A549 (cell line): ENCODE measurements around the gene FSTL4. TPM values are rescaled to one million over a fixed set of nuclear protein-coding genes. Genes with fewer than 3 reads are reported as not detected.

Experiments
- ATAC-seq, 2 experiments: fragments of 200-7000 bp in 1 of 2; fragments of >200 bp in 1 of 2; cut with Nextera tagmentation in 1 of 2; cut with Tn5 transposase in 1 of 2; 3 replicates each; pipeline versions ENCODE4 v1.8.0 to v1.9.1; 2018 to 2020; ENCODE audit warnings: mild to moderate bottlenecking in 1 of 2, moderate library complexity in 1 of 2
- CTCF ChIA-PET: fragments of 300-600 bp; sonication (Branson Sonifier 250); formaldehyde crosslinking; extraction: SDS; loops from one replicate; lab custom pipeline; 2021; ENCODE audit warnings: antibody characterized with exemption, inconsistent platforms; lab: Yijun Ruan, JAX
- POLR2A ChIA-PET: fragments of 350-600 bp; formaldehyde crosslinking; extraction: SDS; loops from one replicate; lab custom pipeline; 2021; ENCODE audit warnings: antibody characterized with exemption, inconsistent platforms; lab: Yijun Ruan, JAX
- DNase-seq, 2 experiments: peaks; one replicate each; pipeline versions ENCODE4 v3.0.0 to v3.0.0-alpha.2; 2011 to 2016; ENCODE audit warnings: low read depth in 1 of 2, low spot score in 1 of 2
- FAIRE-seq: peaks from 2 replicates; lab custom pipeline; 2011; peaks lifted over from hg19 to GRCh38; lab: Jason Lieb, UNC
- H3K27ac ChIP-seq, 2 experiments: fragments of >200 bp; sonication (Bioruptor Twin); formaldehyde crosslinking; 3 replicates each; pipeline ENCODE4 v1.5.1; 2016 to 2017
- H3K4me1 ChIP-seq: fragments of >200 bp; sonication (Bioruptor Twin); formaldehyde crosslinking; 3 replicates; pipeline ENCODE4 v1.6.1; 2016
- H3K4me2 ChIP-seq: fragments of >200 bp; sonication (Bioruptor Twin); formaldehyde crosslinking; 3 replicates; pipeline ENCODE4 v1.6.1; 2016
- H3K4me3 ChIP-seq: fragments of >200 bp; sonication (Bioruptor Twin); formaldehyde crosslinking; 3 replicates; pipeline ENCODE4 v1.5.1; 2016
- H3K9me3 ChIP-seq: fragments of >200 bp; sonication (Bioruptor Twin); formaldehyde crosslinking; 3 replicates; pipeline ENCODE4 v1.6.1; 2016
- ATOH8 ChIP-seq: fragments of 250-450 bp; sonication (Bioruptor Pico); IDR thresholded peaks from 2 replicates; pipeline ENCODE4 v1.5.0; 2020; ENCODE audit warnings: low read depth, mild to moderate bottlenecking, moderate library complexity
- BCL3 ChIP-seq: fragments of >200 bp; sonication (Bioruptor Twin); formaldehyde crosslinking; IDR thresholded peaks from 3 replicates; pipeline ENCODE4 v1.6.1; 2016
- BHLHE40 ChIP-seq: IDR thresholded peaks from 2 replicates; pipeline ENCODE4 v1.6.1; 2012; ENCODE audit warnings: low read depth, low read length, inconsistent platforms
- CBX2 ChIP-seq: fragments of 200-600 bp; sonication (generic); IDR thresholded peaks from 2 replicates; pipeline ENCODE4 v1.6.1; 2016; ENCODE audit warnings: low read depth, mild to moderate bottlenecking, borderline replicate concordance
- CBX8 ChIP-seq: fragments of 200-600 bp; sonication (generic); IDR thresholded peaks from 2 replicates; pipeline ENCODE4 v1.6.1; 2016
- CEBPB ChIP-seq, 2 experiments: fragments of >200 bp in 1 of 2; sonication (Bioruptor Twin) in 1 of 2; formaldehyde crosslinking in 1 of 2; IDR thresholded peaks; 2 replicates each; pipeline ENCODE4 v1.6.1; 2012 to 2016
- CTCF ChIP-seq: fragments of >200 bp; sonication (Bioruptor Twin); formaldehyde crosslinking; IDR thresholded peaks from 3 replicates; pipeline ENCODE4 v1.5.1; 2016
- ESRRA ChIP-seq: fragments of 150-350 bp; IDR thresholded peaks from 2 replicates; pipeline ENCODE4 v1.6.1; 2014; ENCODE audit warnings: mild to moderate bottlenecking, low read length, borderline replicate concordance
- FOSB ChIP-seq: fragments of 250-450 bp; sonication (Bioruptor Pico); IDR thresholded peaks from 2 replicates; pipeline ENCODE4 v1.5.0; 2020; ENCODE audit warnings: mild to moderate bottlenecking, moderate library complexity
- FOSL2 ChIP-seq, 2 experiments: fragments of 450-650 bp in 1 of 2; fragments of >200 bp in 1 of 2; sonication (Bioruptor Twin) in 1 of 2; formaldehyde crosslinking; IDR thresholded peaks; 2 replicates each; pipeline versions ENCODE4 v1.5.0 to v1.6.1; 2016 to 2020; ENCODE audit warnings: mild to moderate bottlenecking in 1 of 2, moderate library complexity in 1 of 2
- HDAC2 ChIP-seq: fragments of 200-600 bp; sonication (generic); IDR thresholded peaks from 2 replicates; pipeline ENCODE4 v1.6.1; 2016
- HES2 ChIP-seq: fragments of >200 bp; sonication (Bioruptor Twin); formaldehyde crosslinking; IDR thresholded peaks from 2 replicates; pipeline ENCODE4 v1.6.1; 2016
- HOXA7 ChIP-seq: fragments of 250-450 bp; sonication (Bioruptor Pico); IDR thresholded peaks from 2 replicates; pipeline ENCODE4 v1.5.0; 2020; ENCODE audit warnings: mild to moderate bottlenecking, moderate library complexity
- KDM1A ChIP-seq: fragments of 200-600 bp; sonication (generic); IDR thresholded peaks from 2 replicates; pipeline ENCODE4 v1.6.1; 2016; ENCODE audit warnings: low read depth, mild to moderate bottlenecking
- KDM5A ChIP-seq: fragments of 200-600 bp; sonication (generic); IDR thresholded peaks from 2 replicates; pipeline ENCODE4 v1.6.1; 2016; ENCODE audit warnings: antibody characterized with exemption, mild to moderate bottlenecking
- MAFK ChIP-seq: fragments of 450-650 bp; IDR thresholded peaks from 2 replicates; pipeline ENCODE4 v1.6.1; 2014; ENCODE audit not compliant: partially characterized antibody
- NR3C1 ChIP-seq: fragments of >200 bp; sonication (Bioruptor Twin); formaldehyde crosslinking; IDR thresholded peaks from 3 replicates; pipeline ENCODE4 v1.6.1; 2017
- PBX3 ChIP-seq: IDR thresholded peaks from 2 replicates; pipeline ENCODE4 v1.6.1; 2012
- POLR2AphosphoS2 ChIP-seq: conservative IDR thresholded peaks from 2 replicates; pipeline ENCODE4 v1.6.1; 2012; ENCODE audit warnings: low read length, improper control_type of control experiment, inconsistent platforms
- REST ChIP-seq: fragments of 200-600 bp; sonication (generic); IDR thresholded peaks from 2 replicates; pipeline ENCODE4 v1.6.1; 2016; ENCODE audit warnings: antibody characterized with exemption, mild to moderate bottlenecking, moderate library complexity
- RFX5 ChIP-seq: fragments of 450-650 bp; IDR thresholded peaks from 2 replicates; pipeline ENCODE4 v1.7.1; 2014; ENCODE audit warnings: antibody characterized with exemption, mild to moderate bottlenecking, moderate library complexity
- RNF2 ChIP-seq: fragments of 200-600 bp; sonication (generic); IDR thresholded peaks from 2 replicates; pipeline ENCODE4 v1.6.1; 2016; ENCODE audit warnings: low read depth, mild to moderate bottlenecking, antibody characterized with exemption, moderate library complexity, borderline replicate concordance
- TFCP2L1 ChIP-seq: fragments of 250-450 bp; sonication (Bioruptor Pico); IDR thresholded peaks from 2 replicates; pipeline ENCODE4 v1.5.0; 2021; ENCODE audit warnings: mild to moderate bottlenecking
- TP53 ChIP-seq: fragments of 250-450 bp; sonication (Bioruptor Pico); IDR thresholded peaks from 2 replicates; pipeline ENCODE4 v1.5.0; 2021; ENCODE audit warnings: mild to moderate bottlenecking, moderate library complexity
- ZC3H11A ChIP-seq: fragments of 450-650 bp; IDR thresholded peaks from 2 replicates; pipeline ENCODE4 v1.6.1; 2014; ENCODE audit warnings: antibody characterized with exemption, mild to moderate bottlenecking
- ZFP36 ChIP-seq: fragments of 450-650 bp; IDR thresholded peaks from 2 replicates; pipeline ENCODE4 v1.6.1; 2014; ENCODE audit warnings: borderline replicate concordance; ENCODE audit not compliant: partially characterized antibody
- WGBS: methylation state at CpG from one replicate; pipeline ENCODE4 v1.1.6; 2017; ENCODE audit errors: missing lambda C conversion rate; 5-methylcytosine and 5-hydroxymethylcytosine counted together
- polyA plus RNA-seq, 4 experiments: library from polyadenylated mRNA; depleted of rRNA in 3 of 4; stranded (reverse); fragments of >200 nt; fragmentation: RNase III in 1 of 4; extraction: RNeasy Plus Mini Kit Qiagen cat#74134 plus additional on column Dnase treatment in 1 of 4; gene quantifications; 2 replicates in 3 of 4; 3 replicates in 1 of 4; pipeline ENCODE4 v1.2.3, GENCODE V29; 2011 to 2017

The FSTL4 gene
- polyA plus RNA-seq, 2 of the 4 experiments (the other 2 are of a cell fraction): 1.6 to 1.8 TPM

GRCh38 chr5:133272345-133272744 is 340.0 kb downstream of the FSTL4 start:
- peaks cover 5% of the 10 kb centered on the region; the same call in 1 of the 3 replicates for H3K4me1 ChIP-seq
- no peak overlapping the region for H3K27ac ChIP-seq
- FAIRE-seq (no peak), DNase-seq (no peak)
- POLR2A ChIA-PET: no interaction called here
- no peak overlapping the region for H3K4me2 ChIP-seq
- H3K4me3 ChIP-seq: no peak overlapping the region
- WGBS: 87% methylated on average over 16 of the region's 16 CpGs
- CTCF ChIA-PET: interaction anchor here (1.6 to 2.2 kb wide), 2 partner anchors 13 to 161 kb away, joined by 4 to 9 read pairs; no protein-coding TSS in a partner anchor
- no peak for TF ChIP-seq TP53 (CRISPR knock-in tag)
- no peak for TF ChIP-seq NR3C1
- no peak for TF ChIP-seq BHLHE40
- no peak for TF ChIP-seq RNF2
- no peak for TF ChIP-seq BCL3
- no peak for TF ChIP-seq MAFK
- no peak for TF ChIP-seq REST
- no peak for TF ChIP-seq FOSB (CRISPR knock-in tag)
- no peak for TF ChIP-seq CEBPB (IDR thresholded peaks at IDR 0.05)
- TF ChIP-seq FOSL2 (IDR thresholded peaks at IDR 0.05): no peak
- TF ChIP-seq FOSL2 (CRISPR knock-in tag; IDR thresholded peaks at IDR 0.05): no peak
- TF ChIP-seq CBX2: no peak
- no peak for TF ChIP-seq HDAC2
- no peak for TF ChIP-seq ZFP36
- no peak for TF ChIP-seq ZC3H11A
- no peak for TF ChIP-seq RFX5
- TF ChIP-seq POLR2AphosphoS2: no peak
- no peak for TF ChIP-seq PBX3
- TF ChIP-seq ESRRA: no peak
- TF ChIP-seq HOXA7: no peak
- TF ChIP-seq, all 56 proteins: peak for 0
- no peak for ATAC-seq
- no peaks in the 10 kb centered on the region for H3K9me3 ChIP-seq

GRCh38 chr5:133271606-133272005 is 340.7 kb downstream of the FSTL4 start:
- DNase-seq (no peak), ATAC-seq (no peak), FAIRE-seq (no peak)
- WGBS: 61% methylated on average over 5 of the region's 5 CpGs
- Histone ChIP-seq H3K4me1 (peaks cover 5% of the 10 kb centered on the region; the same call in 1 of the 3 replicates), H3K27ac (no peak overlapping the region), H3K4me3 (no peak overlapping the region), H3K9me3 (no peaks in the 10 kb centered on the region), H3K4me2 (no peak overlapping the region)
- POLR2A ChIA-PET: no interaction called here
- CTCF ChIA-PET: interaction anchor here (1.6 to 2.2 kb wide), 2 partner anchors 13 to 160 kb away, joined by 4 to 9 read pairs; no protein-coding TSS in a partner anchor
- no peak for TF ChIP-seq HES2
- no peak for TF ChIP-seq TFCP2L1 (CRISPR knock-in tag)
- TF ChIP-seq BHLHE40: no peak
- TF ChIP-seq RFX5: no peak
- no peak for TF ChIP-seq KDM5A
- no peak for TF ChIP-seq CTCF
- no peak for TF ChIP-seq ATOH8 (CRISPR knock-in tag)
- TF ChIP-seq TP53 (CRISPR knock-in tag): no peak
- TF ChIP-seq ZFP36: no peak
- no peak for TF ChIP-seq CBX8
- TF ChIP-seq POLR2AphosphoS2: no peak
- TF ChIP-seq KDM1A: no peak
